C4-2B (cell line): ENCODE results near the gene CD58.

Experiments used
- CTCF ChIP-seq: fragments of 450-650 bp; conservative IDR thresholded peaks from 2 replicates; pipeline ENCODE4 v1.5.1; 2017; ENCODE audit warnings: mild to moderate bottlenecking
- ZFX ChIP-seq: fragments of 450-650 bp; IDR thresholded peaks from 2 replicates; pipeline ENCODE4 v1.6.1; 2017

- no peak for TF ChIP-seq CTCF
- TF ChIP-seq ZFX = no peak
These were observed 103.8 kb downstream of the CD58 start for GRCh38 chr1:116466810-116467557.
